ENCODE measurements around the gene THAP11. TPM values are rescaled to one million over a fixed set of nuclear protein-coding genes. Genes with fewer than 3 reads are reported as not detected.

The THAP11 gene
- total RNA-seq, 1 experiment from 2014 or later, result 39.1 TPM

GRCh38 chr16:67837811-67838210 is 4.3 kb upstream of the THAP11 start:
- H3K9ac ChIP-seq (ENCODE audit: low read length), result no peak overlapping the region
- BruUV-seq (replicated peaks), result no TSS peak

GRCh38 chr16:67841198-67841815 is 813 bp upstream of the THAP11 start:
- Histone ChIP-seq H3K79me2 (ENCODE audit: low read length) (peaks cover 39% of the 10 kb centered on the region), H4K20me1 (ENCODE audit: low read length) (0 out of 2 replicates have a peak, but pooled peaks cover 9% of the 10 kb centered on the region), H3K9me3 (ENCODE audit: low read length) (no peaks in the 10 kb centered on the region), H3K36me3 (ENCODE audit: low read depth, low read length) (no peaks in the 10 kb centered on the region), H3K4me2 (ENCODE audit: low read length) (peak overlapping the region; percentile 90), H2AFZ (ENCODE audit: low read length) (peak overlapping the region; percentile 99), H3K4me1 (ENCODE audit: insufficient read depth, low read length) (peaks cover 30% of the 10 kb centered on the region), H3K27me3 (ENCODE audit: low read length) (no peaks in the 10 kb centered on the region), H3K9ac (ENCODE audit: low read length) (peak overlapping the region; percentile 81), H3K9me2 (replicated peaks; ENCODE audit: low read length) (no peaks in the 10 kb centered on the region), H3F3A (ENCODE audit: low read length, unreplicated experiment) (no peaks in the 10 kb centered on the region), H3K27ac (ENCODE audit: low read length) (peak overlapping the region; percentile 83), H3K4me3 (ENCODE audit: low read length) (peak overlapping the region; percentile 89)
- intact Hi-C loops (cut with micrococcal nuclease), result loop anchor here (5.0 kb wide), 1 partner anchor 86 kb away; no protein-coding TSS in a partner anchor
- ATAC-seq (no peak), DNase-seq (no peak)
- no peak for TF ChIP-seq EZH2phosphoT487 (IDR thresholded peaks at IDR 0.05; ENCODE audit: borderline replicate concordance, low read length)
- TF ChIP-seq CTCF (conservative IDR thresholded peaks at IDR 0.05; ENCODE audit: low read depth, low read length), result no peak
- no peak for TF ChIP-seq EZH2 (IDR thresholded peaks at IDR 0.05; ENCODE audit: low read length, unreplicated experiment)
- ChIA-PET CTCF (no interaction called here), POLR2A (ENCODE audit: unreplicated experiment) (no interaction called here)
- BruUV-seq (replicated peaks), result no TSS peak

More at GRCh38 chr16:67837811-67838210, 4.3 kb upstream of the THAP11 start:
- Histone ChIP-seq H3K4me2 (ENCODE audit: low read length) (no peak overlapping the region), H3K9me2 (replicated peaks; ENCODE audit: low read length) (no peaks in the 10 kb centered on the region), H3K36me3 (ENCODE audit: low read depth, low read length) (no peaks in the 10 kb centered on the region), H3K4me1 (ENCODE audit: insufficient read depth, low read length) (peaks cover 10% of the 10 kb centered on the region), H3K79me2 (ENCODE audit: low read length) (peaks cover 13% of the 10 kb centered on the region), H2AFZ (ENCODE audit: low read length) (no peak overlapping the region), H3K27ac (ENCODE audit: low read length) (no peak overlapping the region), H3K27me3 (ENCODE audit: low read length) (no peaks in the 10 kb centered on the region), H3F3A (ENCODE audit: low read length, unreplicated experiment) (no peaks in the 10 kb centered on the region), H3K9me3 (ENCODE audit: low read length) (no peaks in the 10 kb centered on the region), H3K4me3 (ENCODE audit: low read length) (no peak overlapping the region), H4K20me1 (ENCODE audit: low read length) (no peaks in the 10 kb centered on the region)
- intact Hi-C loops (cut with micrococcal nuclease), result no loop called here
- CTCF ChIA-PET, result no interaction called here
- POLR2A ChIA-PET (ENCODE audit: unreplicated experiment), result interaction anchor here (0.5 kb wide), 1 partner anchor 130 kb away, joined by 3 read pairs; no protein-coding TSS in a partner anchor
- ATAC-seq (no peak), DNase-seq (no peak)
- TF ChIP-seq EZH2 (IDR thresholded peaks at IDR 0.05; ENCODE audit: low read length, unreplicated experiment), result no peak
- no peak for TF ChIP-seq CTCF (conservative IDR thresholded peaks at IDR 0.05; ENCODE audit: low read depth, low read length)
- TF ChIP-seq EZH2phosphoT487 (IDR thresholded peaks at IDR 0.05; ENCODE audit: borderline replicate concordance, low read length), result no peak

All from PC-3 (cell line).